ENCODE results near the gene KCNIP4. TPM values are rescaled to one million over a fixed set of nuclear protein-coding genes. Genes with fewer than 3 reads are reported as not detected.
A peak's percentile ranks its signal among the peaks of the same experiment; 100 is the strongest.

Gene KCNIP4
- total RNA-seq, 1 donor from 2014 or later = not detected

- no peak for DNase-seq (ENCODE audit: extremely low read depth, low read depth, low spot score)
Observed at GRCh38 chr4:21709761-21710160, 238.8 kb downstream of the KCNIP4 start.

GRCh38 chr4:21709031-21709430 lies 239.5 kb downstream of the KCNIP4 start:
- DNase-seq (ENCODE audit: extremely low read depth, low read depth, low spot score) = no peak

DNA sequence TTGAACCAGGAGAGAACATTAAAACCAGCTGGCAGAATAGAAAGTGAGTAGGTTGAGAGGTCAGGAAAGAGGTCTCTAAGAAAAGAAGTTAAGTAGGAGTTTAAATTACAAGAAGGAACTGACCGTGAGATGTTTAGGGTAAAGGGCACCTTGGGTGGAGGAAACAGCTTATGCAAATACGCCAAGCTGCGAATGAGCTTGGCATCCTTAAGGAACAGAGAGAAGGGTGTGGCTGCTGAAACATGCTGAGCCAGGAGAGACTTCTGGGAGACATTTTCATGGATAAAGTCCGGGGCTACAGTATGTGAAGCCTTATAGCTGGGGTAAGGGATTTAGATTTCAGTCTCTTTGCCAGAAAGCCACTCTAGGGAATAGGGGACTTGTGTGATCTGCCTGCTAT lies 249.1 kb downstream of the KCNIP4 start:
- no peak for DNase-seq (ENCODE audit: extremely low read depth, low read depth, low spot score)

- no peak for DNase-seq (ENCODE audit: extremely low read depth, low read depth, low spot score)
Observed at GRCh38 chr4:21697583-21697982, 251.0 kb downstream of the KCNIP4 start.

DNA sequence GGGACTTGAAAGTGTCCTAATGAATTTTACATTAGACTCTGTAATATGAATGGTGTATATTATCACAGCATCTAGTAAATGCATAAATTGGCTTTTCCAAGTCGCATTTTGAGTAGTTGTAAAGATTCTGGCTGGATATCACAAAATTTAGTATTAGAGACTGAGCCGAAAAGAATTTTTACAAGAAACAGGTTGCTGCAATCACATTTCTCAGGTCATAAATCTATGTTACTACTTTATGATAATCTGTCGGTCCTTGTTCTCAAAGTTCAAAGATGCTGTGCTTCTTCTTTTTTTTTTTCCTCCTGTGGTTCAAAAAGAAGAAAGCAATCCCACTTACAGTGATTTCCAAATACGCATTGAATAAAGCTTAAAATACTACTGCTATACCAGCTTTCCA lies 253.4 kb downstream of the KCNIP4 start:
- no peak for DNase-seq (ENCODE audit: extremely low read depth, low read depth, low spot score)

GRCh38 chr4:21692241-21692640 lies 256.3 kb downstream of the KCNIP4 start:
- DNase-seq (ENCODE audit: extremely low read depth, low read depth, low spot score) = no peak

- DNase-seq (ENCODE audit: extremely low read depth, low read depth, low spot score) = no peak
Observed at GRCh38 chr4:21688596-21689265, 259.8 kb downstream of the KCNIP4 start.

DNA sequence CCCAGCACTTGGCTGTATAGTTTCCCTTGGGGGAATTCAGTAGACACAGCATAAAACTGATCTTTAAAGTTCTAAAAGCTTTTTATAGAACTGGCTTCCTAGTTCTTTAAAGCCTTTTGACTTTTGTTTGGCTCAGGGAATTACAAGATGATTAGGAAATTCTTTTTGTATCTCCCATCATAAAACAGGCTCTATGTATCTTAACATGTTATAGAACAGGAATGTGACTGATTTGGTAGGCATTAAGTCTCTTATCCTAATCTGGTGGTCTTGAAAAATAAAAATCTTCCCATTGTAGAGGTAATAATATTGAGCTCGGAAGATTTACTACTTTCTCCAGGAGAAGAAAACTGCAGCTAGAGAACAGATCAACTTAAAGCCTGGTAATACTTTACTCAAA lies 262.7 kb downstream of the KCNIP4 start:
- no peak for DNase-seq (ENCODE audit: extremely low read depth, low read depth, low spot score)

GRCh38 chr4:21680326-21680898 lies 268.2 kb downstream of the KCNIP4 start:
- no peak for DNase-seq (ENCODE audit: extremely low read depth, low read depth, low spot score)

- no peak for DNase-seq (ENCODE audit: extremely low read depth, low read depth, low spot score)
Observed at GRCh38 chr4:21678711-21679110, 269.9 kb downstream of the KCNIP4 start.

DNA sequence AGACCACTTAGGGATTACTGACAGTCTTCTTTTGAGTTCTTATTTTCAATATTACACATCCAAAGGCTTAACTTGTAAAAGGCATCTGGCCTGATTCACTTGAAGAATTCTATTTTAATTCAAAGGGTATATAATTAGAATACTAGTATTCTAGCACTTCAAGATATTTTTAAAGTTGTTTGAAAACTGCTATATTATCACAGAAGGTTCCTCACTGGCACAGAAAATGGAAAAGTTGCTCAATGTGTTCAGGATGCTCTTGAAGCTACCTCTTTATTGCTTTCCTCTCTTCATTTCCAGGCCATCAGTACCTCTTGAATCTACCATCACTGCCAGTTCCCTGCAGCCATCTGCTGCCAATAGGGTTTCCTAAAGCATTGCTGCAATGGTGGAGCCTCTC lies 271.4 kb downstream of the KCNIP4 start:
- no peak for DNase-seq (ENCODE audit: extremely low read depth, low read depth, low spot score)

GRCh38 chr4:21664355-21664754 lies 284.2 kb downstream of the KCNIP4 start:
- DNase-seq (ENCODE audit: extremely low read depth, low read depth, low spot score) = no peak

DNA sequence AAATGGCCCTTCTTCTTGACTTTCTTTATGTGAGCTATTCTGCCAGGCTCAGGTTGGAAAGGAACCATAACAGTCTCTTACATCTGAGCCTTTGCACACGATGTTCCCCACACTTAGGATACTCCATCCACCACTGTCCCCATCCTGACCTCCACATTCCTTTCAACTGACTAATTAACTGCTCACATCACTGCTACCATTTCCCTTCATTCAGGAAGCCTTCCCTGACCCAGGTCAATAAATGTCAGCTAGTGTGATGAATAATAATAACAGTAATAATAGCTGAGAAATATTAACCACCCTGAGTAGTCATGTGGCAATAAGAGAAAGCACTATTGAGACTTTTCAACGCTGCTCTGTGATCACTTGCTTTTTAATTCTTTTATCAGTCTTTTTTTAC lies 291.7 kb downstream of the KCNIP4 start:
- DNase-seq (ENCODE audit: extremely low read depth, low read depth, low spot score) = peak; percentile 3

DNA sequence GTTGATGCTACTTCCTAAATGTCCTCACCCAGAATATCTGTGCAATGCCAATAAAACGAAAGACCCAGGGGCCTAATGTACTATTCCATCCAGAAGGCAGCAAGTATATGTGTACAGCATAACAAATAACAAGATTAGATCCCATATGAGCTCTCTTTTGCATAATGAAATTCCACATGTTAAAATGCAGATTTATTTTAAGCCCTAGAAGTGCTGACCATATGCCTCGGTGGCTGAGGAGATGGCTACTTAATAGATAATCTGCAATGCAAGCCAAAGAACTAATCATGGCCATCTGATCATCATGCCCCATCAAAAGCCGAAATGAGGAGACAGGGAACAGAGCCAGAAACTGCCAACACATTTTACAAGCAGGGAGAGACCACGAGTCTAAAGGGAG lies 293.5 kb downstream of the KCNIP4 start:
- no peak for DNase-seq (ENCODE audit: extremely low read depth, low read depth, low spot score)

GRCh38 chr4:21652508-21653231 lies 295.9 kb downstream of the KCNIP4 start:
- DNase-seq (ENCODE audit: extremely low read depth, low read depth, low spot score) = no peak

DNA sequence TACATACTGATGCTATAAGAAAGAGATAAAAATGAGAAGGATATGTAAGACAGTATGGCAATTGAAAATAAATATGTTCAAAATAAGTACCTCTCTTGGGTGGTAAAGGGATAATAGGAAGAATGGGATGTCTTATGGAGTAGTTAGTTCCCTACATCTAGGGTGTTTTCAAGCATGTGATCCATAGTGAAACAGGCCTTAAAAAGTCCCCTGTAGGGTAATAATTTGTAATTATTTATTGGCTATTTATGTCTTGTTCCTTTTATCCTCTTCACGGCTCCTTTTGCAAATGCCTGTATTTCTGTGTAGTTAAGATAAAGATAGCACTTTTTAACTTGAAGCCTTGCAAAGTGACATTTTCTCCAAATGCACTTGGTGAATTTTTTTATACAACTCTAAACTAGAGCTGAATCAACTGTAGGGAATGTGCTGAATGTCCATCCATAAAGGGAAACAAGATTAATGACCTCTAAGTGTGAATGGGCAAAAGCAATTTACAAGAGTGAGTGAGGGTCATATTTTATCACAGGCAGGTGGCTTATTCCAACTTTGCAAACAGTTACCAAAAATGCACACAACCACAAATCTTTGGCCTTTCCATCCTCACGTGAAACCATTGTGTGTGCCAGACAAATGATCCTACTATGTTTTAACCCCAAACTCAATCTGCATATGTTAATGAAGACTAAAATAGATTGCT lies 299.0 kb downstream of the KCNIP4 start:
- no peak for DNase-seq (ENCODE audit: extremely low read depth, low read depth, low spot score)

- DNase-seq (ENCODE audit: extremely low read depth, low read depth, low spot score) = no peak
Observed at GRCh38 chr4:21645776-21646175, 302.8 kb downstream of the KCNIP4 start.

DNA sequence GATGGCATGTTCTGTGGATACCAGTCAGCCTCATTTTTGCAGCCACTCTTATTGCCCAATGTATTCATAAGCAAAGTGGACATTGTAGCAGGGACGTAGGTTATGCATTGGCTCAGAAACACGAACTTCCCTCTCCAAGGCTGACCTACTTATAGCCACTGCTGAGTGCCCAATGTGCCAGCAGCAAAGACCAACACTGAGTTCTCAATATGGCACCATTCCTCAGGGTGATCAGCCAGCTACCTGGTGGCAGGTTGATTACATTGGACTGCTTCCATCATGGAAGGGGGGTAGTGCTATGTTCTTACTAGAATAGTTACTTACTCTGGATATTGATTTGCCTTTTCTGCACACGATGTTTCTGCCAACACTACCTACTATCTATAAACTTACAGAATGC lies 306.9 kb downstream of the KCNIP4 start:
- DNase-seq (ENCODE audit: extremely low read depth, low read depth, low spot score) = no peak

DNA sequence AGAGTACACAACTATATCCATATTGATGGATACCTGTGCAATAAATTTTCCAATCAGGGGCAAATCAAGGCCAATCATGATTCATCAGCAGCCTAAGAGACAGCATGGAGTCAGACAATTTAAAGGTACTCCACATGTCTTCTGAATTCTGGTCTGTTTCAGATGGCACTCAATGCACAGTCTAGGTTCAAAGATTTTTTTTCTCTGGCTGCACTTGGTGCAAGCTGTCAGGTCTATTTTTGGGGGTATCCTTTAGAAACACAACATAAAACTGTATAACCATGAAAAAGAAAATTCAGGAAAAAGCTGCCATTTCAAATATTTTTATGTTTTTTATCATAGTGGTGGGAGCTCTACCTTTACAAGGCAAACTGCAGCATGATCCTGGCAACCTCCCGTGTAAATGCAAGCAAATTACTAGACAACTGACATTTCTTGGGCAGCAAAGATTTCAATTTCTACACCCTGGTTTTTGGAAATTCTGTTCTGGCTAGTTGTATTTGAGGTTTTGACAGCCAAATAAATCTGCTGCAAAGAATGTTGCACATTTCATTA lies 310.3 kb downstream of the KCNIP4 start:
- DNase-seq (ENCODE audit: extremely low read depth, low read depth, low spot score) = no peak

DNA sequence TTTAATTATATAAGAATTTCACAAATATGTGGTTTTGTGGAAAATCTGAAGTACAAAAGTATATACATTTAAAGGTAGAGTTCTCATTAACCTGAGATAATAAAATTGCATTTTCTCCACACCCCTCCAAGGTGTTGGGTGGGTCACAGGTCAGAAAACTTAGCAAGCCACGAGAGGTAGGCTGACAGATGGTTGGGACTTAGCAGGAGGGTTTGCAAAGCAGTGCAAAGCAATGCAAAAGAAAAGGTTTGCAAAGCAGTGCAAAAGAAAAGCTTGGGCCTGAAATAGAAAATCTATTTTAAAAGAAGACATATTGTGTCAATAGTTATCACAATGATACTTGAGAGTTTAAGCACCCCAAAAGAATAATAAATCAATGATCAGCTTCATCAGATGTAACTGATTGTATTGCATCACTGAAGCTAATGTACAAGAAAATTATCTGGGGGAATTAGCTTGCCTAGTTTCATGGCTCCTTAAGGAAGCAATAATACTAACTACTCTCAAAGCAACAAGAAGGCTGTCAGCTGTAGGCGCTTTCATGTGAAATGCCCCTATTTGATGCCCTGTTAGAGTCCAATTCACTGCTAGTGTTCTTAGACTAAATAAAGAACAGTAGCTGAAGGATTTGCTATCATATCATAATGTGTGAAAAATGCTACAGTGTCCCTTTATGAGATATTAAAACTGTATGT lies 319.5 kb downstream of the KCNIP4 start:
- DNase-seq (ENCODE audit: extremely low read depth, low read depth, low spot score) = no peak

All from glomerular endothelial cell (primary cell).